ENCODE results near the gene RPAP2.

- TF ChIP-seq TOX (CRISPR knock-in tag; IDR thresholded peaks at IDR 0.05; ENCODE audit: borderline replicate concordance) (no peak), PATZ1 (CRISPR knock-in tag; IDR thresholded peaks at IDR 0.05; ENCODE audit: borderline replicate concordance) (no peak), BACH2 (CRISPR knock-in tag; IDR thresholded peaks at IDR 0.05; ENCODE audit: borderline replicate concordance) (no peak)
These were observed 39.5 kb upstream of the RPAP2 start for GRCh38 chr1:92259350-92259749.

All from SK-N-SH treated with all-trans-retinoic acid at 6 μM for 48 hours (cell line).